GM12872 (cell line): ENCODE measurements around the gene GPBAR1.

Experiments used
- CTCF ChIP-seq: IDR thresholded peaks from 3 replicates; pipeline ENCODE4 v1.5.1; 2011; ENCODE audit warnings: low read depth, mild to moderate bottlenecking, low read length, moderate library complexity; ENCODE audit not compliant: insufficient read depth

The GPBAR1 gene

GRCh38 chr2:218305383-218305782 is 44.6 kb downstream of the GPBAR1 start:
- TF ChIP-seq CTCF = no peak

GRCh38 chr2:218306184-218306920 is 45.5 kb downstream of the GPBAR1 start:
- no peak for TF ChIP-seq CTCF

GRCh38 chr2:218307415-218308090 is 46.7 kb downstream of the GPBAR1 start:
- TF ChIP-seq CTCF = no peak

- TF ChIP-seq CTCF = no peak
Measured at GRCh38 chr2:218310853-218311540, 50.2 kb downstream of the GPBAR1 start.

- no peak for TF ChIP-seq CTCF
Measured at GRCh38 chr2:218312267-218312756, 51.5 kb downstream of the GPBAR1 start.

GRCh38 chr2:218313356-218313755 is 52.5 kb downstream of the GPBAR1 start:
- no peak for TF ChIP-seq CTCF
